ENCODE results near the gene UCHL3.

Gene UCHL3

GRCh38 chr13:75550159-75550567 lies 572 bp downstream of the UCHL3 start:
- peak; percentile 8 for DNase-seq

GRCh38 chr13:75554464-75554863 lies 4.9 kb downstream of the UCHL3 start:
- DNase-seq: no peak

- no peak for DNase-seq
These were observed 5.4 kb downstream of the UCHL3 start for GRCh38 chr13:75554981-75555380.

- no peak for DNase-seq
These were observed 6.2 kb downstream of the UCHL3 start for GRCh38 chr13:75555836-75556235.

GRCh38 chr13:75556961-75557360 lies 7.4 kb downstream of the UCHL3 start:
- no peak for DNase-seq

GRCh38 chr13:75558145-75558840 lies 8.7 kb downstream of the UCHL3 start:
- DNase-seq: no peak

GRCh38 chr13:75566658-75567057 lies 17.1 kb downstream of the UCHL3 start:
- no peak for DNase-seq

GRCh38 chr13:75569576-75569975 lies 20.0 kb downstream of the UCHL3 start:
- no peak for DNase-seq

- no peak for DNase-seq
These were observed 29.9 kb downstream of the UCHL3 start for GRCh38 chr13:75579529-75579928.

- no peak for DNase-seq
These were observed 32.5 kb downstream of the UCHL3 start for GRCh38 chr13:75581874-75582640.

GRCh38 chr13:75583091-75583490 lies 33.5 kb downstream of the UCHL3 start:
- DNase-seq: no peak

- no peak for DNase-seq
These were observed 35.6 kb downstream of the UCHL3 start for GRCh38 chr13:75585153-75585552.

- no peak for DNase-seq
These were observed 38.1 kb downstream of the UCHL3 start for GRCh38 chr13:75587679-75588078.

GRCh38 chr13:75596657-75597182 lies 47.1 kb downstream of the UCHL3 start:
- DNase-seq: no peak

GRCh38 chr13:75600371-75600770 lies 50.8 kb downstream of the UCHL3 start:
- no peak for DNase-seq

GRCh38 chr13:75603038-75603437 lies 53.4 kb downstream of the UCHL3 start:
- DNase-seq: no peak

- DNase-seq: no peak
These were observed 57.9 kb downstream of the UCHL3 start for GRCh38 chr13:75607447-75607846.

- no peak for DNase-seq
These were observed 60.9 kb downstream of the UCHL3 start for GRCh38 chr13:75610466-75610865.

- DNase-seq: no peak
These were observed 62.8 kb downstream of the UCHL3 start for GRCh38 chr13:75612354-75612753.

- DNase-seq: no peak
These were observed 67.6 kb downstream of the UCHL3 start for GRCh38 chr13:75617230-75617629.

- no peak for DNase-seq
These were observed 68.7 kb downstream of the UCHL3 start for GRCh38 chr13:75618308-75618707.

GRCh38 chr13:75620020-75620419 lies 70.4 kb downstream of the UCHL3 start:
- no peak for DNase-seq

- no peak for DNase-seq
These were observed 71.6 kb downstream of the UCHL3 start for GRCh38 chr13:75621147-75621546.

- no peak for DNase-seq
These were observed 79.2 kb downstream of the UCHL3 start for GRCh38 chr13:75628801-75629200.
